ENCODE results near the gene TRAF3.

DNA sequence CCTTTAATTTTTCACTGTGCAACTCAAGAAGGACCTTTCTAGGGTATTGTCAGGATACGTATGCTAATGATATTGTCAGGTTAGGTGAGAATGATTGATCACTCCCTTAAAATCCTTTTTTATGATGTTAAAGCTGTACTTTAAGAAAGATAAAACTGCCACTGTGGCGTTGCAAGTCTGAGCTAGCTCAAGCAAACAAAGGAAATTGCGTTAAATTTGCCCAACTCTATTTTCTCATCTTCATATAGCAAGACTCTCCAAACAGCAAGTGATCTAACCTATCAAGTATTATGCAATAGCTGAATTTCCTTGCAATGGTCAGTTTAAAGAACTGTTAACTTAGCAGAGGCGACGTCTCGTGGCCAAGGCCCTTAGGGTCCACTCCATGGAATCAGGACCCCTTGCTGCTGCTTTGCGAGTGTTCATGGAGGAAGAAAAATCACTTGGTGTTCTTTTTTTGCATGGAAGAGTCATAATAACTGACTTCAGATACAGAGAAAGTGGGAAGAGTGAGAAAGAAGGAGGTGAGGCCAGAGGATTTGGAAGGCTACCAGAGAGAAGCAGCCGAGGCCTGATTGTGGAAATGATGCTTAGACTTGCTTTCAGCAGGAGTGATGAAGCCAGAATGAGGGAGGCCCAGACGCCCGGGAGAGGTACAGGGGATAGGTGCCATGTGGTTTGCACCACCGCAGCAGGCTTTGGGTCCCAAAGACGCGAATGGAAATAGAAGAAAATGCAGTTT is 2.5 kb downstream of the TRAF3 start:
- TF ChIP-seq ZFP3 (CRISPR knock-in tag; IDR thresholded peaks at IDR 0.05), result no peak
- TF ChIP-seq ZNF565 (CRISPR knock-in tag; conservative IDR thresholded peaks at IDR 0.05; ENCODE audit: low read depth), result no peak
- TF ChIP-seq ZNF8 (CRISPR knock-in tag; IDR thresholded peaks at IDR 0.05), result no peak
- no peak for TF ChIP-seq ESRRG (CRISPR knock-in tag; IDR thresholded peaks at IDR 0.05)
- no peak for TF ChIP-seq ARNTL (CRISPR knock-in tag; IDR thresholded peaks at IDR 0.05; ENCODE audit: borderline replicate concordance, low read depth)
- TF ChIP-seq, protein P1, sequence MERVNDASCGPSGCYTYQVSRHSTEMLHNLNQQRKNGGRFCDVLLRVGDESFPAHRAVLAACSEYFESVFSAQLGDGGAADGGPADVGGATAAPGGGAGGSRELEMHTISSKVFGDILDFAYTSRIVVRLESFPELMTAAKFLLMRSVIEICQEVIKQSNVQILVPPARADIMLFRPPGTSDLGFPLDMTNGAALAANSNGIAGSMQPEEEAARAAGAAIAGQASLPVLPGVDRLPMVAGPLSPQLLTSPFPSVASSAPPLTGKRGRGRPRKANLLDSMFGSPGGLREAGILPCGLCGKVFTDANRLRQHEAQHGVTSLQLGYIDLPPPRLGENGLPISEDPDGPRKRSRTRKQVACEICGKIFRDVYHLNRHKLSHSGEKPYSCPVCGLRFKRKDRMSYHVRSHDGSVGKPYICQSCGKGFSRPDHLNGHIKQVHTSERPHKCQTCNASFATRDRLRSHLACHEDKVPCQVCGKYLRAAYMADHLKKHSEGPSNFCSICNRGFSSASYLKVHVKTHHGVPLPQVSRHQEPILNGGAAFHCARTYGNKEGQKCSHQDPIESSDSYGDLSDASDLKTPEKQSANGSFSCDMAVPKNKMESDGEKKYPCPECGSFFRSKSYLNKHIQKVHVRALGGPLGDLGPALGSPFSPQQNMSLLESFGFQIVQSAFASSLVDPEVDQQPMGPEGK (CRISPR knock-in tag; IDR thresholded peaks at IDR 0.05; ENCODE audit: borderline replicate concordance), result no peak

Data from SK-N-SH treated with all-trans-retinoic acid at 6 μM for 48 hours (cell line).